GM18868 (cell line): ENCODE results near the gene DPH6.

ENCODE experiments used
- ATAC-seq: cut with Tn5 transposase; IDR thresholded peaks from one replicate; pipeline ENCODE4 v1.9.1; 2021; ENCODE audit warnings: mild to moderate bottlenecking, moderate library complexity; ENCODE audit not compliant: unreplicated experiment

DPH6 gene

GRCh38 chr15:35487417-35487816, 58.5 kb downstream of the DPH6 start:
- no peak for ATAC-seq

DNA sequence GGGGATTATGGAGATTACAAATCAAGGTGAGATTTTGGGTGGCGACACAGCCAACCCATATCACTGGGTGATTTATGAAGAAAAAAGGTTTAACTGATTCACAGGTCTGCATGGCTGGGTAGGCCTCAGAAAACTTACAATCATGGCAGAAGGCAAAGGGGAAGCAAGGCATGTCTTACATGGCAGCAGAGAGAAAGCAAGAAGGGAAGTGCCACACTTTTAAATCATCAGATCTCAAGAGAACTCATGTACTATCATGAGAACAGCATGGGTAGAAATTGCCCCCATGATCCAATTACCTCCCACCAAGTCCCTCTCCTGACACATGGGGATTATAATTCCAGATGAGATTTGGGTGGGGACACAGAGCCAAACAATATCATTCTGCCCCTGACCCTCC, 59.7 kb downstream of the DPH6 start:
- ATAC-seq: no peak

GRCh38 chr15:35485411-35485810, 60.6 kb downstream of the DPH6 start:
- ATAC-seq: no peak

GRCh38 chr15:35484231-35484945, 61.6 kb downstream of the DPH6 start:
- no peak for ATAC-seq

DNA sequence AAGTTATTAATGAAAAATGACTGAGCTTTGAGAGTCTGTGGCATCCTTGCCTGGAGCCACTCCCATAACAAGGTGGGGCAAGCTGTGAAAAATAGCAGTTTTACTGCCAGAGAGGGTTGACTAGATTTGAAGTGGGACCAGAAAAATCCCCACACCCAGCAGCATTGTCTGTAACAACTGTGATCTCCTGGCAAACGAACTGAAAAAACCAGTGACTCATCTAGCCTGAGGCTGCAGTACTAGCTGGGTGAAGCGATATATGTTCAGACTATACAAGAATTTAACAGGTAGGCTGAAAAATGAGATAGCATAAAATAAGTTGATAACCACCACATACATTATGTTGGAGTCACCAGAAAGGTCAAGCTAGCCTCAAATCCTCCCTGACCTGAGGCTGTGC, 64.0 kb downstream of the DPH6 start:
- peak; percentile 54 for ATAC-seq

- no peak for ATAC-seq
Observed at GRCh38 chr15:35481064-35481463, 64.9 kb downstream of the DPH6 start.

DNA sequence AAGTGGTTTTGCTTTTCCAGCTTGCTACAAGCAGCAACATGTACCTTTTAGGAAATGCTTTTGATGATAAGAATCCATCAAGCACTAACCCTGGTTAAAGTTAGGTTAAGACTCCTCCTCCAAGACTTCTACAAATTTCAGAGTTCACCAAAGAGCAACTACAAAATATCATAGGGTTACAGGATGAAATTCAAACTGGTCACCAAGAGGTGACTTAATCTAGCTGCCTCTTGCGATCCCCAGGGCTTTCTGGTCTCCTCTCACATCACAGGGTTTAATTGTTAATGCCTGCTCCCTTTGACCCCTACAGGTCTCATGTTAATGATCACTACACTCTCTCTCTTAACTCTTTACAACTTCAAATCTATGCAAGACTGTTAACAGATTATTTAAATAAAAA, 66.5 kb downstream of the DPH6 start:
- no peak for ATAC-seq

- no peak for ATAC-seq
Observed at GRCh38 chr15:35477312-35478262, 68.4 kb downstream of the DPH6 start.

DNA sequence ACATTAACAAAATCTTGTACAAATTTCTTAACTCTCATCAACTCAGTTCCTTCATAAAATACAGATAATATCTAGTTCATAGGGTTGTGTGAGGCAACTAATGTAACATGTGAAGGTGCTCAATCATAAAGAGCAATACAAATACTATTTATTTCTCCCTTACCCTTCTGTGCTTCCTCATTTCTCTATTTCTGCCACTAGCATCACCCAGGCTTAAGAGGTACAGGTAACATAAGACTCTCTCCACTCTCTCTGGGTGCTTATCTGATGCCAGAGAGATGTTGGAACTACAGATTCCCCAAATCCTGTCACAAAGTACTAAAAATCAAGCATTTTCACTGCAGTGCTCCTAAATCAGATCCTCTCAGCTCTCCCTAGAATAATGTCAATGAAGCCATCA, 74.9 kb downstream of the DPH6 start:
- no peak for ATAC-seq

GRCh38 chr15:35470441-35470840, 75.5 kb downstream of the DPH6 start:
- ATAC-seq: no peak

GRCh38 chr15:35466476-35466875, 79.5 kb downstream of the DPH6 start:
- no peak for ATAC-seq

DNA sequence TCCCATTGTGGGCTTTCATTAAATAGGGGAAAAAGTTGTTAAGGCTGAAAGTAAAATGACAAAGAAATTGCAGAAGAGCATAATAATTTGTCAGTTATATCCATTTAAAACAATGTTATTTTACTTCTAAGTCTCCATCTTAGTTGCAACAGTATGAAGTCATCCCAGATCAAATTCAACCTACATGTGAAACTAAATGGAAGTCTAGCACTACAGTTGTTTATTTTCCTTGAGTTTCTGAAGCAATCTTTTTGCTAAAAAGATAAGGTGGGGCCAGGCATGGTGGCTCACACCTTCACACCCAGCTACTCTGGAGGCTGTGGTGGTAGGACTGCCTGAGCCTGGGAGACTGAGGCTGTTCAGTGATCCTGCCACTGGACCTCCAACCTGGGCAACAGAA, 80.2 kb downstream of the DPH6 start:
- no peak for ATAC-seq

GRCh38 chr15:35460616-35461015, 85.3 kb downstream of the DPH6 start:
- no peak for ATAC-seq

DNA sequence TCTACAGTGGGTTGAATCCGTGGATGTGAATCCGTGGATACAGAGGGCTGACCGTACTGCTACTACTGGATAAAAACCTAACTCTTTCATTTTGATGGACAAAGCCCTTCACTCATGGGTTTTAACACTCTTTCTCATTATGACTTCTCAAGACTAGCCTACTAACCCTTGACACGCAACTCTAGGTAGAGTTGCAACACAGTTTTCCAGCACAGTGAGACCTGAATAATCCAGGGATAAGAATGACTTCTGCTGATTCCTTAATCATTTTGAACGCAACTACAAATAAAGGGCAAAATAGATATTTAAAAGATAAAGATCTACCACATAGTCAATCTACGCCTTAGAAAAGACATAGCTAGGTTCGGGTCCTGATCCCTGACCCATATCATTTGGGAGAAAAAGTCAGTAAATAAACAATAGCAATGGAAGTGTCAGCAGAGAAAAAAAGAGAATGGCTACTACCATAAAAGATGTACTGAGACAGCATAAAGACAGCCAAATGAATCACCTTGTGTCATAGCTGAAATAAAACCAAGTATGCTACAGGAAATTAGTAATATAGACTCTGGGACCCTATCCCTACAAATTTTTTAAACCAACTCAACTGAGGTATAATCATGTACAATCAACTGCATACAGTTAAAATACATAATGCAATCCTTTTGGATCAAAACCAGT, 87.6 kb downstream of the DPH6 start:
- no peak for ATAC-seq

DNA sequence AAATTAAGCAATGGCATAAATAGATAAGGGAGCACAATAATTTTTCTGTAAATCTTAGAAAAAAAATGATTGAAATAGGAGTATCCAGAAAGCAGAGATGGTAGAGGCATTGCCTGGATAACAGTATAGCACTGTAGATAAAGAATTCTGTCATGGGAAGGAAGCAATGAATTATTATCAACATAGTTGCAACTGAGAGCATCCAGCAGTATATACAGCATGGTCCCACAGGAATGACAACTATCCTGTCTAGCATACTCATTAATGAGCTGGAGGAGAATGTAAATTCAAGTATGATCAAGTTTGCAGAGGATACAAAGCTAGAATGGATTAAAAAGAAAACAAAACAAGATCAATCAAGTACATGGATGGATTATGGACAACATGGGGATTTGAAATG, 90.8 kb downstream of the DPH6 start:
- no peak for ATAC-seq

DNA sequence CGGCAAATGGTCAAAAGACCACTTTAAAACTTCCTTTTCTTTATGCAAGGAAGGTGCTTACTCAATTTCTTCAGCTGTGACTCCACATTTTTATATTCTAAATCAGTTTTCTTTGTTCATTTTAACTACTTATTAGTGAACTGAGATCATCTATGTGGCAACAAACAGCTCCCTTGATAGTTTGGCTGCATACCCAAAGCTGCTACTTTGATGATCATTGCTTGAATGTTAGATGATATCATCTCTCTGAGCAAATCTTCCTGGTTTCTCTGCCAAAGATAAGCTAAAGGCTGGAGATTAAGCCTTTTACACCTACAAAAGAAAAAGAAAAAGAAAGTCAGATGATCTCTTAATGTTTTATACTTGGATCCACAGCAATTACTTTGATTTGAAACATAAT, 95.5 kb downstream of the DPH6 start:
- no peak for ATAC-seq

GRCh38 chr15:35448294-35448693, 97.7 kb downstream of the DPH6 start:
- ATAC-seq: no peak

DNA sequence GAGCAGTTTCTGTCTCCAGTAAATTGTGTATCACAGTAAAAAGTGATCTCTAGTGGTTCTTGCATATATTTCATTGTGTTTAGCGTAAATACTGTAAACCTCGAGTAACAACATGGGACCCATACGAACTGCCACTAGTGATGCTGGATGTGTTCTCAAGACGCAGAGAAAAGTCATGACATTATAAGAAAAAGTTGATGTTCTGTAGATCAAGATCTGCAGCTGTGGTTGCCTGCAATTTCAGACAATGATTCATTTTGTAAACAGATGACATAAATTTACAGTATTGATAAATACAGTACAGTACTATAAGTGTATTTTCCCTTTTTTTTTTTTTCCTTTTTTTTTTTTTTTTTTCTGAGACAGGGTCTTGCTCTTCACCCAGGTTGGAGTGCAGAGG, 100.1 kb downstream of the DPH6 start:
- no peak for ATAC-seq

DNA sequence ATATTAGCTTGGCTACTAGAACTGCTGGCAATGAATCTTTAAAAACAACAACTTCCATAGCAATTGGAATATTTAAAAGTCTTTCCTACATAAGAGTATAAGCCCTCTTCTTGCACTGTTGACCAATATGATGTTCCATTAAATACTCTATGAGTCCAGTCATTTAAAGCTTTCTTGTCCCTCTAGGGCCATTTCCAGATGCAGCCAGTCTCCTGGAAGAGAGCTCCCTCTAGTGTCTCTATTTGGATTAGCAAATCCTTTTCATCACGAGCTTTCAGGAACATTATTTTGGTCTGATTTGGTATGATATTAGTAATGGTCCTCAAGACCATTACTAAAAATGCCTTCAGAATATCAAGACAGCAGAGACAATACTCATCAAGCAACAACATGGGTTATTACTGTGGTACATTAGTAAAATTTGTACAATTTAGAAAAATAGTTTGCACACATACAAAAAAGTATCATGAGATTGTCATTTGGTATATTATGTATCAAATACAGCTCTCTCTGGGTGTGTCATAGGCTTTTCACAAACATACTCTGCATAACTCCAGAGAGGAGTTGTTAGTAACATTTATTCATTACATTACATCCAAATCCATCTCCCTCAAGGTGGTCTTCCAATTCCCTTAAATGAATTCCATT, 101.3 kb downstream of the DPH6 start:
- ATAC-seq: peak; percentile 70

GRCh38 chr15:35443376-35443775, 102.6 kb downstream of the DPH6 start:
- ATAC-seq: no peak

- no peak for ATAC-seq
Observed at GRCh38 chr15:35442742-35443141, 103.2 kb downstream of the DPH6 start.
